ENCODE measurements around the gene SPATC1L. TPM values are rescaled to one million over a fixed set of nuclear protein-coding genes. Genes with fewer than 3 reads are reported as not detected.
"Not testable (repeated sequence)": the region's sequence is repeated elsewhere in the genome, so short reads cannot be mapped to it uniquely, and the experiment has no call there.

Gene SPATC1L
- polyA plus RNA-seq, 1 donor = 8.7 TPM

GRCh38 chr21:46200877-46201803, 16.9 kb upstream of the SPATC1L start:
- DNase-seq (ENCODE audit: low read depth) = not testable (repeated sequence)

GRCh38 chr21:46199436-46200373, 15.4 kb upstream of the SPATC1L start:
- DNase-seq (ENCODE audit: low read depth) = no peak

GRCh38 chr21:46196733-46197132, 12.5 kb upstream of the SPATC1L start:
- no peak for DNase-seq (ENCODE audit: low read depth)

- DNase-seq (ENCODE audit: low read depth) = no peak
These were observed 11.4 kb upstream of the SPATC1L start for GRCh38 chr21:46195595-46196195.

GRCh38 chr21:46194374-46195334, 10.4 kb upstream of the SPATC1L start:
- no peak for DNase-seq (ENCODE audit: low read depth)

- DNase-seq (ENCODE audit: low read depth) = no peak
These were observed 9.6 kb upstream of the SPATC1L start for GRCh38 chr21:46193829-46194373.

GRCh38 chr21:46191686-46192575, 7.7 kb upstream of the SPATC1L start:
- DNase-seq (ENCODE audit: low read depth) = no peak

GRCh38 chr21:46191257-46191685, 7.0 kb upstream of the SPATC1L start:
- no peak for DNase-seq (ENCODE audit: low read depth)

- DNase-seq (ENCODE audit: low read depth) = no peak
These were observed 6.4 kb upstream of the SPATC1L start for GRCh38 chr21:46190491-46191131.

- DNase-seq (ENCODE audit: low read depth) = no peak
These were observed 5.8 kb upstream of the SPATC1L start for GRCh38 chr21:46189959-46190490.

GRCh38 chr21:46189213-46189958, 5.1 kb upstream of the SPATC1L start:
- DNase-seq (ENCODE audit: low read depth) = no peak

GRCh38 chr21:46188226-46189212, 4.3 kb upstream of the SPATC1L start:
- no peak for DNase-seq (ENCODE audit: low read depth)

GRCh38 chr21:46187814-46188213, 3.6 kb upstream of the SPATC1L start:
- no peak for DNase-seq (ENCODE audit: low read depth)

- no peak for DNase-seq (ENCODE audit: low read depth)
These were observed 3.0 kb upstream of the SPATC1L start for GRCh38 chr21:46187261-46187660.

- no peak for DNase-seq (ENCODE audit: low read depth)
These were observed 1.5 kb upstream of the SPATC1L start for GRCh38 chr21:46185716-46186115.
